HG02610 (cell line): Measurements from ENCODE around the gene FAM124B.

ENCODE experiments used
- ATAC-seq: cut with Tn5 transposase; IDR thresholded peaks from one replicate; pipeline ENCODE4 v1.9.1; 2021; ENCODE audit warnings: mild to moderate bottlenecking, moderate library complexity; ENCODE audit not compliant: unreplicated experiment

The FAM124B gene, protein sequence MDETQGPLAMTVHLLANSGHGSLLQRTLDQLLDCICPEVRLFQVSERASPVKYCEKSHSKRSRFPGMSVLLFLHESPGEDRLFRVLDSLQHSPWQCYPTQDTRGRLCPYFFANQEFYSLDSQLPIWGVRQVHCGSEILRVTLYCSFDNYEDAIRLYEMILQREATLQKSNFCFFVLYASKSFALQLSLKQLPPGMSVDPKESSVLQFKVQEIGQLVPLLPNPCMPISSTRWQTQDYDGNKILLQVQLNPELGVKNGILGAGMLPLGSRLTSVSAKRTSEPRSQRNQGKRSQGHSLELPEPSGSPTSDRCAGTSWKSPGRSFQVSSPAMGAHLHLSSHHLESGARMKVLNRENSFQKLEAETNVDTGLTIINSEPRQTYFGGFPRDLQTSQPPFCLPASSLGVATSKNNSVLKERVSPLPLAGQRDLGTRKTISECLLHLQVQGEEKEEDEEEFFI

DNA sequence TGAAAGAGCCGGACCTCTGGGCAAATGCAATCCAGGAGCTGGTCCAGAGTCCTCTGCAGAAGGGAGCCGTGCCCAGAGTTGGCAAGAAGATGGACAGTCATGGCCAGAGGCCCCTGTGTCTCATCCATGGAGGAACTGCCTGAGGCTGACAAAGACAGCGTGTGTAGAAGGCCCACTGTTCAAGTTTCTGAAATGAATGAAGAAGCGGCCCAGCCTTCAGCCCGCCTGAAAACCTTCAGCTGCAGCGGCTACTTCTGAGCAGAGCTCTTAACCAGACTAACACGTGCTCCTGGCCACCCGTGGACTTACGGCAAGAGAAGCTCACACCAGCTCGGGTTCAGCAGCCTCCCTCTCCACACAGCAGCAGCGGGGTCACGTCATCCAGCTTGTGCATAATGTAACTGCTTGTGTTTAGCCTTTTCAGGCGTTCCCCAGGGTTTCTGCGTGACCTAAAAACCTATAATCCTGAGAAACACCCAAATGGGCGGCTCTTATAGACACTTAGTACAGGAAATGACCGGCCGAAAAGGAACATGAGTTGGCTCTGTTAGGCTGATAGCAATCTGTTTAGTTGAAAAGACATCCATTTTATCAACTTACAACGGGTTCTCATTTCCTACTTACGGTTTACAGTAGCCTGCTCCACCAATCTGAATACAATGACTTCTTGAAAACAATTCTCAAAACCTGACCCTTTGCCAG, at the start of gene FAM124B:
FAM124B (minus strand) TSS at position 467 of the 702 bp plus-strand sequence; CDS start at position 128, 339 bp downstream.
- ATAC-seq, result peak; percentile 60

DNA sequence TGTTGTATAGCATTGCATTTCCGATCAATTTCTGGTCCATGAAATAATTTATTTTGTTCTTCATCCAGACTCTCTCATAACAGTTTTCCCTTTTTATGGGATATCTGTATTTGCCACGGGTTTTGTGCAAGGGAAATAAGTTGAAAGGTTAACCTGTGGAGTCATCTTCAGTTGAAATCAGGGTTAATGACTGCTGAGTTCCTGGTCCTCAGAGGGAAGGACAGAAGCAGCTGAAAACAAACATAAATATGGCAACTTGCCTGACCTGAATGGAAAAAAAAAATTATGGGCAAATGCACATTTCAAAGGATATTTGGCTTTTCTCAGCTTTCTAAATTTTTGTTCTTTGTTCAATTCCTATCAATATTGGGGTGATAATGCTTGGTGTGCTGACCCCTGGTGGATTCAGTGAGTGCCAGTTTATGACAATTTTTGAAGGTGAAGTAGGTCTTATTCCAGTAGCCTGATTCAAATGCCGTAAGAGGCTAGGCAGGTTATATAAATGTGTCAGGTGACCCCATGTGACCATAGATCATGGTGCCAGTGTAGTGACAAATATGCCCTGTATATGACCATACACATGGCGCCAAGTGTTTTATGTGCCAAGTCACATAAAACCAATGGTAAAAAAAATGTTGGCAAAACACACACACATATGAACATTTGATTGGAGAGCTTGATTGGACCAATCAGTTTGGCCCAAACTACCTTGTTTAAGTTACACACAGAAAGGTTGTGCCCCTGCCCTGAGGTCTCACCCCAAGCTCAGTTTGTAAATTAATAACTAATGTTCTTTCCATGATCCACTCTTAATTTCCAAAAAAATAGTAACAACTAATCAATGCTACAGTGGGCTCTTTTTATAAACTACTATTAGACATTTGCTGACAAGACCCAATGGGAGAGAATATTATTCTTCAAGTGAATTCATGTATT, 47.6 kb upstream of the FAM124B start:
- ATAC-seq, result peak; percentile 43

DNA sequence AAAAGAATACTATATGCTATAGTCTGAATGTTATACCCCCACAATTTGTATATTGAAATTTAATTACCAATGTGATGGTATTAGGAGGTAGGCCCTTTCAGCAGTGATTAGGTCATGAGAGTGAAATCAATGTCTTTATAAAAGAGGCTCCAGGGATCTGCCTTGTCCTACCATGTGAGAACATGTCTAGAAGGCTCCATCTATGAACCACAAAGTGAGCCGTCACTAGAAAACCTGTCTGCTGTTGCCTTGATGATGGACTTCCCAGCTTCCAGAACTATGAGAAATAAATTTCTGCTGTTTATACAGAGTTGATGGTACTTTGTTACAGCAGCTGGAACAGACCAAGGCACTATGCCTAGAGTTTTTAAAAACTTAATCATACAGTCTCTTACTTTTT, 46.3 kb upstream of the FAM124B start:
- no peak for ATAC-seq

GRCh38 chr2:224444783-224445182, 42.9 kb upstream of the FAM124B start:
- ATAC-seq, result no peak

GRCh38 chr2:224444021-224444420, 42.1 kb upstream of the FAM124B start:
- no peak for ATAC-seq

GRCh38 chr2:224442071-224442967, 40.4 kb upstream of the FAM124B start:
- no peak for ATAC-seq

- no peak for ATAC-seq
Observed at GRCh38 chr2:224440988-224441387, 39.1 kb upstream of the FAM124B start.

GRCh38 chr2:224438726-224439125, 36.8 kb upstream of the FAM124B start:
- no peak for ATAC-seq

- ATAC-seq, result no peak
Observed at GRCh38 chr2:224436634-224437033, 34.7 kb upstream of the FAM124B start.

GRCh38 chr2:224434618-224435017, 32.7 kb upstream of the FAM124B start:
- ATAC-seq, result no peak

GRCh38 chr2:224433442-224433841, 31.5 kb upstream of the FAM124B start:
- ATAC-seq, result no peak

DNA sequence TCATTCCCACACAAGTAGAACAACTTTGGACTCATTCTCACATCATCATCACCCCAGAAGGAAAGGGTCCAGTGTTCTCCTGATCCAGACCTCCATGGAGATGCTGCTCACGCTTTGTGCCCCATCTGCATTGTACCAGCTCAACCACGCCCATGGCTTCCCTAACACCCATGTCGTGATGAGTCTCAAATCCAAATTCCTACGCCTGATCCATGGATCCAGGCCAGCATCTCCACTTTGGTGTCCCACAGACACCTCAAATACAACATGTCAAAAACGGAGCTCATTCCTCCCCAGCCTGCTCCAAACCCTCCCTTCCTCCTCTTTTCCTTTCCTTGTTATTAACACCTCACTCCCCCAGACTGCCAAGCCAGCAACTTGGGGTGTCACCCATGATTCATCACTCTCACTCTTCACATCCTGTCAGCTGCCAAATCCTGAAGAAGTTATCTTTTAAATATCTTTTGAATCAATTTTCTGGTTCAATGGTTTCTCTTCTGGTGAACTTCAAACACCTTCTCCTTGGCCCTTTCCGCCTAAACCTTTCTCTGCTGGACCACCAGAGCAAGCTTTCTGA, 30.2 kb upstream of the FAM124B start:
- no peak for ATAC-seq

DNA sequence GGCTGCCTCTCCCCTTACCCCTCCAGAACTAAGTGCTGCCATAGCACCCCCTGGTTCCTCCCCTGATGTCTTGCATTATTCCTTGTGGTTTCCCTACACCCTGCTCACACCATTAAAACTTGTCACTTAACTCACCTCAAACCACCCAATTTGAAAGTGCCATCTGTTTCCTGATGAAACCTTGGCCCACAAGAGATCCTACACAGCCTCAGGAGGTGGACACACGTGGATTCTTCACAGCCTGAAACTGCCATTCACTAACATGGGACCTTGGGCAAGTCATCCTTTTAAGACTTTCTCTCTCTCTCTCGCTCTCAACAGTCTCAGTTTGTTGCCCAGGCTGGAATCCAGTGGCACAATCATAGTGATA, 27.5 kb upstream of the FAM124B start:
- no peak for ATAC-seq

DNA sequence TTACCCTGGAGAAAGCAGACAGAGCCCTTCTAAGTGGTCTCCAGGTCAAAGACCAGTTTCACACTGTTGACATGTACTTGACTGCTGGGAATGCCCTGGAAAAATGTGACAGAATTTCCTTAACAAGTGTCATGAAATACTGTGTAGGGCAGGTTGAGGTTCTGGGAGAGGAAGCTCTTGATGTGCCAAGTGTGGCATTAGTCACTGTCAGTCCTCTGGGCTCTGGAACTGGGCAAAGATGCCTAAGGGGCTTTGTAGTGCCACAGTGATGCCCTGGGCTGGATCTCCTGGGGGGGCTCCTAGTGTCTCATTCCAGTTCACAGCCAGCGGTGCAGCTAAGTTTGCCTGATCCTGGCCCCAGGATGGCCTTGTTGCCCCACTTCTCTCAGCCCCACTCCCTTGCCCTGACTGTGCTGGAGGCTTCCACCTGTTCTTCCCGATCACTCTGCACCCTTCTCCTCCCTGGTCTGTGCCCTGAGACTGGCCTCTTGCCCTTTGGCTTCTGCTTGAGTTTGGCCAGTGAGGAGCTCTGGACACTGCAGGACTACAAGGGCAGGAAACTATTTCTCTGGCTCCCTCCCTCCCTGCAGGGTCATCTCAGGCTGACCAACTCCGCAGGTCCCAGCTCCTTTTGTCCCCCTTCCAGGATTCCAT, 27.0 kb upstream of the FAM124B start:
- ATAC-seq, result no peak

DNA sequence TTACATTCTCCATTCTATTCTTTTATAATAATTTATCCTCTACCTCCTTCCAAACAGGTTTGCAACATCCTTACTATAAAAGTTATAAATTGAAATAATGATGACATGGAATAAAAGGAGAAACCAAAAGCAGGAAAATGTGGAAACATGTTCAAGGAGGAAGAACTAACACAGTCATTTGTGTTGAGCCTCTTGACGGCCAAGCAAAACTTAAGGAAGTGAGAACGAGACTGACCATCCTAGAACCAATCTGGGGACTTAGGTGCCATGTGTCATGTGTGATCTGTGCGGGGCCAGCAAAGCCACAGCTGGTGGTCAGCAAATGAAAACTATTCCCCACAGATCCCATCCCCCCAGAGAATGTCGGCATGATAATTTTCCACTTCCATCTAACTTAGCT, 25.6 kb upstream of the FAM124B start:
- no peak for ATAC-seq

- no peak for ATAC-seq
Observed at GRCh38 chr2:224426656-224427055, 24.7 kb upstream of the FAM124B start.

GRCh38 chr2:224421065-224421464, 19.2 kb upstream of the FAM124B start:
- ATAC-seq, result no peak

GRCh38 chr2:224417947-224418346, 16.0 kb upstream of the FAM124B start:
- ATAC-seq, result no peak

DNA sequence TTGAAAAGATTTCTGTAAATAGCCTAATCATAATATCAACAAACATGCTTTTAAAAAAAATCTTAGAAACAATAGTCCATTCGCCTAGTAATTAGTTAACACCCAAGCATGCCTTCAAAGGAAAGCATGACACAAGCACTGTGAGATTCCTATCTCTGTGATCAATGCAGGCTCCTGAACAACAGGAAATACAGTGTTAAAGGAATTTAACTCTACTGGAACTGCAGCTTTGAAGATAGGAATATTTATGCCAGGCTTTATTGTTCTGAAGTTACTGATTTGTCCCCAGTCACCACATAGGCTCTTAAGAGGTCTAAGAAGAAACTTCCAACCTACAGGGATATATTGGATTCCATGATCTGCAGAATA, 15.4 kb upstream of the FAM124B start:
- ATAC-seq, result no peak
